Activated CD4-positive, alpha-beta T cell treated with anti-CD3 and anti-CD28 coated beads for 24 hours (primary cell): ENCODE results near the gene ACOXL.

Experiments
- DNase-seq, 2 donors: peaks; one replicate each; pipeline ENCODE4 v3.0.0-alpha.2; 2020; ENCODE audit warnings: low read depth in 2 of 2

Gene ACOXL

GRCh38 chr2:111135910-111136297 is 403.5 kb downstream of the ACOXL start:
- DNase-seq = no peak

GRCh38 chr2:111138839-111139238 is 406.5 kb downstream of the ACOXL start:
- DNase-seq = no peak

GRCh38 chr2:111139637-111140317 is 407.4 kb downstream of the ACOXL start:
- DNase-seq = no peak

- no peak for DNase-seq
These were observed 408.4 kb downstream of the ACOXL start for GRCh38 chr2:111140815-111141214.

DNA sequence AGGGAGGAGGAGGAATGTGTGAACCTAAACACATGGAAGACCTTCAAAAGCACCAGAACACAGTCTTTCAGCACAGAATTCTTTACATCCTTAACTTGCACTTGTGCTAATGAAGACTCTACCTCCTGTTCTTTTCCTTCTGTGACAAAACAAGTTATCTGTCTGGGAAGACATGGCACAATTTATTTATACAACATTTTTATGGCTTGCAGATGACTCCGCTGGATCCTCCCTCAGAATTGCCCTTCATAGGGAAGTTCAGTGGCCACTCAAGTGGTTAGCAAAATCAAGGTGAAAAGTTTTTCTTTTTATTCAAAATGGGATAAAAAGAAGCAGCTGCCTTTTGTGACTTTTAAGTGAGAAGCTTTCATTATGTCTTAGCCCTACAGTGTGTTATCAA is 409.7 kb downstream of the ACOXL start:
- DNase-seq = no peak

- no peak for DNase-seq
These were observed 410.9 kb downstream of the ACOXL start for GRCh38 chr2:111143107-111143842.

DNA sequence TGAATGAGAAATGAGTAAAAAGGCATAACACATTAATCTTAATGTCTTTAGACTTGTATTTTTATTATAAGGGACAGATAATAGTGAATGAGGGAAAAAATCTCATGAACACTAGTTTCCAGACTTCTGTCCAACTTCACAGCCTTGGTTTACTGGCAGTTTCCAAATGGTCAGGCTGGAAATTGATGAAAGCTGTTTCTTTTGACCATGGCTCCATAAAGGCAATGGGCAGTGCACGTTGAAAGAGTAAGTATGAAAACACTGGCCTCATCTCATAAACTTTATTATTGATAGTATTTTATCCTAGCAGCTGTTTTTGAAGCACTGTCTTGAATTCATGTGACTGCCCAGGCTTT is 411.4 kb downstream of the ACOXL start:
- DNase-seq = no peak

DNA sequence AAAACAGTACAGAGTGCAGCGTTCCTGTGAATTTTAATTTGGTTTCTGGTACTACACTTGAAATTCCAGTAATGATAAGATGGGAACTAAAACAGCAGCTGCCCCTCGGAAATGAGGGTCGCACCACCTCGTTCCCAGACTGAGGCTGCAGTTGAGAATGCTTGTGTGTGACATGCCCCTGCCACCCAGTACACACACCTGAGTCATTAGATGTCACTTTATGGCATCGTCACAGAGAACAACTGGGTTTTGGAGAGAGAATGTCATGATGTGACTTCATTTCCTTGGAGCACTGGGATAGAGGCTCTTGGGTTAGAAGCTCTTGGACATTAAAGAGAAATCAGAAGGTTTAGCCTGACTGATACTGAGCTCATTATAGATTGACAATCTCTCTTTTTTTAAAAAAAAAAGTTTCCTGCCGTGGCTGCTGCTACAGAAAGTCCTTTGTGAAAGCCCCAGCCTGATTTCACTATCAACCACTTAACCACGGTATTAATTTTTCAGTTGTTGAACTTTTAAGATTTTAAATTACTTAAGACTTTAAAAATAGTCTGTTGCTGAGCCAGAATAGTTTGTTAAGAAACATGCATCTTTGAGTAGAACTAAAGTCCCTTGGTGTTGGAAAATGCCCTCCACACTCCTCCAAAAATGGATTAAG is 412.9 kb downstream of the ACOXL start:
- DNase-seq = no peak

DNA sequence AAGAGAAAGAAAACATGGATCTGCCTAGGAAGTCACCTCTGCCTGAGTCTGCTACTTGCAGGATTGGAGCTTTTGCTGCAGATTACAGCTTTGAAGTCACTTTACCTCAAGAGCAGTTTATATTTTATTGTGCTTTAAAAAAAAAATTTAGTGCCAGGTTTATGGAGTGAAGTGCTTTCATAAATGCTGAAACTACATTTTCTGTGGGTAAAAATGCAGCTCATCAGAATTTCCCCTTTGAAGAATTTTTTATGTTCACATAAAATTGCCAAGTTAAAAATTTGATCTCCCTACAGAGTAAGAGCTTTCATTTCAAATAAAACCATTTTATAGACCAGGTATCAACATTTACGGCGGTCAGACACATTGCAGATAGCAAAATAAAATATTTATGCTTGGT is 413.6 kb downstream of the ACOXL start:
- DNase-seq = no peak

DNA sequence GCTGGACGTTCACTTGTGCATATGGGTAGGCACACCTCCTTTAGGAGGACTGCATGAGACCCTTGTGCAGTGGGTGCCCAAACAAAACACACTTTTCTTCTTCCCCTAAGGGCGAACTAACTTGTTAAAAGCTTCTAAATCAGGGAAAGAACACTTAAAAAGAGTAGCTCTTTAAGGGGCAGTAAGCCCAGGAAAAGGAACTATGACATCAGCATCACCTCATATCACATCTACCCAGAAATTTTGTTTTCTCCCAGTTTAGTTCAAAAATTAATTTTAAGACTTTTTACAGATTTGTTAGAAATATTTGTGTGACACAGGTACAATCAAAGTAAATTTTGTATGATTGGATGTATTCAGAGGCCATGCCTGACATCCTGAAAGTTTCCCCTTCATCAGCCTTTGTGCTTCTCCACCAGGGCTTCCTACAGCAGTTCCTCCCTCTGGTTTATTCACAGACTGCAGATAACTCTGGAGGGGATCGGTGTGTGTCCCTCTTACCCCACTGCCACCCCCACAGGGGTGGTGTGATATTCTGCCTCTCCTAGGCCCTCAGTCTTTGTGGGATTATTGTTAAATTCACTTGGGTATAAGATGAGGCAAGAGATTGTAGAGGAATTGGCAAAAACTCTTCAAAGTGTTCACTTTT is 416.0 kb downstream of the ACOXL start:
- DNase-seq = no peak

GRCh38 chr2:111148925-111149324 is 416.6 kb downstream of the ACOXL start:
- DNase-seq = no peak

- no peak for DNase-seq
These were observed 417.6 kb downstream of the ACOXL start for GRCh38 chr2:111149882-111150455.

DNA sequence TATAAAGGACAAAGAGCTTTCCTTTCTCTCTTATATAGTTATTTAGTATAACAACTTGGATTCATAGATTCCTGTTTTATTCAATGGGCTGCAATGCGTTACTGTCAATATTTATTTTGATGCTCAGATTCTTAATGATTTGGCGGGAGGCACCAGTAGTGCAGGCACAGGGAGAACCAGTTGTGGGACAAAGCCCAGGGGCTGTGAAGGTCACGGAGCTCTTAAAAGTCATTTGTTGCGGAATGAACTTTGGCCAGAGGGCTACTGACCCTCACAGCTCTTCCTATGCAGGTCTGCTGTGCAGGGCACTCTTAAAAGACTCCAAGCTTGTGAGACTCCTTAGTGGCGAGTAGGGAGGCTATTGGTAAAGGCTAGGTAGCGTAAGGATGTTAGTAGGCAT is 422.4 kb downstream of the ACOXL start:
- no peak for DNase-seq

DNA sequence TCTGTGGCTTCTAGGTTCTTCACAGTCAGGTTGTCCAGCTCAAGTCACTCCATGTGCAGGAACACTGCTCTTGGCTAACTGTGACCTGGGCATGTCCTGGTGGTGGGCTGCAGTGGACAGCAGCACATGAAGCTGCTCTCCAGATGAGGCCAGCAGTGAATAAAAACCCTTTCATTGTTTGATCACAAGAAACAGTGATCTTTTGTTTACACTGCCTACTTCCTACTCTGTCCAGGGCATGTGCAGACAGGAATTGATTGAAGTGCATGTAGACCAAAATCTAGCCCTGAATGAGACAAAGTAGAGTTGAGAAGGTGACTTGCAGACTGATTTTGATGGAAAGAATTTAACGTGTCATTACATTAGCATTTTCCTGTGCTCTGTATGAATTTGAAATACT is 423.2 kb downstream of the ACOXL start:
- DNase-seq = no peak

DNA sequence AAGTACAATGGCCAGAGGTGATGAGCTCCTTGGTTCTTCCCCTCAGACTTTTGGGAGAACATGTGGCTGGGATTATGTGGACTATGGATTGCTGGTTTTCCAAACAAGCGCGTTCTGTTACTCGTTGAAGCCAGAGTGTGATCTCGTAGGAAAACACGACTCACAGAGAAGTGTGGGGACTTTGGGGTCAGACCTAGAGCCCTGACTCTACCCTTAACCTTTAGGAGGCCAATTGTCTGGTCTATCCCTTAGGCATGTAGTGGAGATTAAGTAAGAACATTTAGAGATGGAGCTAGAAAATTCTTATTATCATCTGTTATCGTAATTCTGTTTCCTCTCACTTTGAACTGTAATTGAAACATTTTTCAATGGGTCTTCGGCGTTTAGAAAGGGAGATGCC is 424.2 kb downstream of the ACOXL start:
- no peak for DNase-seq

DNA sequence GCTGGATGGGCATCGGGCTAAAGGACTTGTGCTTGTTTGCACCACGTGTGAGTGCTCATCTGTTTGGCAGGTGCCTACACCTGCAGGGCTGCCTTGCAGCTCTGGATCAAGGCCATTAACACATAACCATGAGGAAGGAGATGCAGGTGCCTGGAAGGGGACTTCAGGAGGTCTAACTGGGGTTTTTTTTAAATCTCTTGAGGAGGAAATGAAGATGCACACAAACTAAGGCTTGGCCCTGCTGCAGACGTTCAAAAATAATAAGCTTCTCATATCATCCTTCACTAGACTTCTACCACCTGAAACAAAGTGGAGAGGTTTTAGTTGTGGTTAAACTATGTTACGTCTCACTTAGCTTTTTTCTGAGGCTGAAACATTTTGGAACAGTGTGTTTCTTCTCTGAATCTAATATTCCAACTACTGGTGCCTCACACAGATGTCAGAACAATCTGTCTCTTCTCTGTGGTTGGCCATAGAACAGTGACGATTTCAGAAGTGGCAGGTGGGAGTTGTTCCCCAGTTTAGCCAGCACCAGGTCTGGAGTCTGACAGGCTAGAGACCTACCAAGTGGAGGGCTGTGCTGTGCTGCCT is 424.8 kb downstream of the ACOXL start:
- DNase-seq = no peak

GRCh38 chr2:111157798-111158197 is 425.4 kb downstream of the ACOXL start:
- no peak for DNase-seq

GRCh38 chr2:111159641-111160040 is 427.3 kb downstream of the ACOXL start:
- no peak for DNase-seq

DNA sequence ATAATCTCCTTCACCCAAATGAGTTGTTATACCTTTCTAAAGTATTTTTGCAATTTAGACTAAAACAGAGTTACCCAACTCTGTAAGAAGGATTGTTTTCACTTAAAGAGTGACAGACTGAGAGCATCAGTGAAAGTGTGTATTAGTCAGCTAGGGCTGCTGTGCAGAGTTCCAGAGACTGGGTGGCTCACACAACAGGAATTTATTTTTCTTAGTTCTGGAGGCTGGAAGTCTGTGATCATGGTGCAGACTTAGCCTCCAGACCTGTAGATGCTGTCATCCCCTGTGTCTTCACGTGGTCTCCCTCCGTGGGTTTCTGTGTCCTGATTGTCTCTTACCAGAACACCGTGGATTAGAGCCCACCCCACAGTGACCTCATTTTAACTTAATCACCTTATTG is 428.4 kb downstream of the ACOXL start:
- no peak for DNase-seq

GRCh38 chr2:111161971-111162370 is 429.6 kb downstream of the ACOXL start:
- DNase-seq = no peak

GRCh38 chr2:111162718-111163331 is 430.5 kb downstream of the ACOXL start:
- DNase-seq = no peak
